HepG2 (cell line): ENCODE measurements around the gene IFT43. TPM values are rescaled to one million over a fixed set of nuclear protein-coding genes. Genes with fewer than 3 reads are reported as not detected.

Experiments used
- AGO2 ChIP-seq: fragments of 200-400 bp; formaldehyde crosslinking; optimal IDR thresholded peaks from 2 replicates; pipeline ENCODE3; 2017; ENCODE audit warnings: mild to moderate bottlenecking, low read depth, low read length, moderate library complexity
- ESRRA ChIP-seq: sonication (generic); formaldehyde crosslinking; IDR thresholded peaks from 2 replicates; pipeline ENCODE4 v1.5.1; 2020; ENCODE audit warnings: mild to moderate bottlenecking, low read depth, missing genetic modification reagents
- EZH2 ChIP-seq: conservative IDR thresholded peaks from 2 replicates; pipeline ENCODE4 v1.6.1; 2012; ENCODE audit warnings: mild to moderate bottlenecking, low read depth, low read length, moderate library complexity
- GABPA ChIP-seq, 2 experiments: IDR thresholded peaks; 2 replicates each; pipeline ENCODE4 v1.6.1; 2011 to 2016; ENCODE audit warnings: low read depth in 2 of 2, low read length in 1 of 2, missing biosample characterization in 1 of 2, missing genetic modification characterization in 1 of 2
- IKZF1 ChIP-seq: fragments of 450-650 bp; IDR thresholded peaks from 2 replicates; pipeline ENCODE4 v1.7.1; 2016
- MED1 ChIP-seq: sonication (generic); formaldehyde crosslinking; IDR thresholded peaks from 2 replicates; pipeline ENCODE4 v1.4.0; 2020; ENCODE audit warnings: missing genetic modification reagents
- MIXL1 ChIP-seq: IDR thresholded peaks from 2 replicates; pipeline ENCODE4 v1.6.1; 2016
- NBN ChIP-seq: fragments of 450-650 bp; conservative IDR thresholded peaks from 2 replicates; pipeline ENCODE4 v1.6.1; 2017
- NFE2L2 ChIP-seq: fragments of 150-350 bp; IDR thresholded peaks from 2 replicates; pipeline ENCODE4 v1.6.1; 2014; ENCODE audit warnings: low read length
- RARA ChIP-seq: IDR thresholded peaks from 2 replicates; pipeline ENCODE4 v1.6.1; 2016; ENCODE audit warnings: missing genetic modification reagents, missing compliant biosample characterization
- RXRB ChIP-seq: IDR thresholded peaks from 2 replicates; pipeline ENCODE4 v1.6.1; 2016; ENCODE audit warnings: borderline replicate concordance, missing genetic modification reagents, missing compliant biosample characterization
- SAP130 ChIP-seq: IDR thresholded peaks from 2 replicates; pipeline ENCODE4 v1.6.1; 2016; ENCODE audit warnings: low read depth
- SOX13 ChIP-seq, 3 experiments: fragments of 450-650 bp in 1 of 3; sonication (generic) in 1 of 3; formaldehyde crosslinking in 1 of 3; IDR thresholded peaks in 2 of 3; conservative IDR thresholded peaks in 1 of 3; 2 replicates each; pipeline versions ENCODE4 v1.5.0 to v1.6.1; 2016 to 2020; ENCODE audit warnings: antibody characterized with exemption in 1 of 3, mild to moderate bottlenecking in 1 of 3, missing compliant biosample characterization in 1 of 3, missing genetic modification reagents in 1 of 3, moderate library complexity in 1 of 3
- TSC22D2 ChIP-seq: sonication (generic); formaldehyde crosslinking; IDR thresholded peaks from 2 replicates; pipeline ENCODE4 v1.5.1; 2020; ENCODE audit warnings: missing genetic modification reagents, mild to moderate bottlenecking, borderline replicate concordance
- ZMAT3 ChIP-seq: sonication (generic); formaldehyde crosslinking; conservative IDR thresholded peaks from 2 replicates; pipeline ENCODE4 v1.7.0; 2021; ENCODE audit warnings: missing genetic modification reagents
- ZNF292 ChIP-seq: sonication (generic); formaldehyde crosslinking; IDR thresholded peaks from 2 replicates; pipeline ENCODE4 v1.8.1; 2022; ENCODE audit warnings: mild to moderate bottlenecking, low read depth, missing genetic modification reagents, borderline replicate concordance
- ZNF33A ChIP-seq: sonication (generic); formaldehyde crosslinking; IDR thresholded peaks from 2 replicates; pipeline ENCODE4 v1.5.1; 2020; ENCODE audit warnings: missing genetic modification reagents, mild to moderate bottlenecking, moderate library complexity, borderline replicate concordance
- ZNF577 ChIP-seq: sonication (generic); formaldehyde crosslinking; IDR thresholded peaks from 2 replicates; pipeline ENCODE4 v1.4.0; 2020; ENCODE audit warnings: mild to moderate bottlenecking, low read depth, missing genetic modification reagents, borderline replicate concordance
- ZNF619 ChIP-seq: sonication (generic); formaldehyde crosslinking; IDR thresholded peaks from 2 replicates; pipeline ENCODE4 v1.4.0; 2020; ENCODE audit warnings: mild to moderate bottlenecking, missing genetic modification reagents
- ZNF652 ChIP-seq: IDR thresholded peaks from 2 replicates; pipeline ENCODE4 v1.6.1; 2016; ENCODE audit warnings: low read depth, borderline replicate concordance
- ZNF83 ChIP-seq: sonication (generic); formaldehyde crosslinking; IDR thresholded peaks from 2 replicates; pipeline ENCODE4 v1.4.0; 2020; ENCODE audit warnings: missing genetic modification reagents, mild to moderate bottlenecking, borderline replicate concordance
- polyA plus RNA-seq, 8 experiments: library from polyadenylated mRNA; depleted of rRNA in 3 of 8; stranded (reverse) in 7 of 8; unstranded in 1 of 8; fragments of >200 nt; fragmentation: Illumina TruSeq in 4 of 8; extraction: Trizol in 4 of 8; gene quantifications; 2 replicates each; pipeline versions ENCODE4 v1.2.1 to v1.2.3, GENCODE V29; 2011 to 2016; ENCODE audit warnings: low read depth in 4 of 8, missing spikeins in 1 of 8, mixed read lengths in 1 of 8; ENCODE audit not compliant: insufficient read depth in 1 of 8
- total RNA-seq, 5 experiments: library from RNA; depleted of rRNA; stranded (reverse); fragments of >200 nt; fragmentation: Illumina TruSeq; extraction: Trizol; gene quantifications; 2 replicates each; pipeline ENCODE4 v1.2.3, GENCODE V29; 2016; ENCODE audit warnings: low read depth in 1 of 5
- TF ChIP-seq, protein P1 (sequence below): sonication (generic); formaldehyde crosslinking; IDR thresholded peaks from 2 replicates; pipeline ENCODE4 v1.8.1; 2023; ENCODE audit warnings: mild to moderate bottlenecking, inconsistent platforms, moderate library complexity, missing genetic modification reagents, borderline replicate concordance
- TF ChIP-seq, protein P2 (sequence below): sonication (generic); formaldehyde crosslinking; conservative IDR thresholded peaks from 2 replicates; pipeline ENCODE4 v1.4.0; 2020; ENCODE audit warnings: mild to moderate bottlenecking, missing genetic modification reagents, moderate library complexity
- TF ChIP-seq, protein P3 (sequence below): sonication (generic); formaldehyde crosslinking; IDR thresholded peaks from 2 replicates; pipeline ENCODE4 v1.5.0; 2020; ENCODE audit warnings: mild to moderate bottlenecking, missing genetic modification reagents

Gene IFT43
- total and polyA plus RNA-seq, 2 of the 13 experiments (the other 11 are each of a cell fraction or from before 2014, with no cell fraction given): 0.15 to 0.55 TPM

DNA sequence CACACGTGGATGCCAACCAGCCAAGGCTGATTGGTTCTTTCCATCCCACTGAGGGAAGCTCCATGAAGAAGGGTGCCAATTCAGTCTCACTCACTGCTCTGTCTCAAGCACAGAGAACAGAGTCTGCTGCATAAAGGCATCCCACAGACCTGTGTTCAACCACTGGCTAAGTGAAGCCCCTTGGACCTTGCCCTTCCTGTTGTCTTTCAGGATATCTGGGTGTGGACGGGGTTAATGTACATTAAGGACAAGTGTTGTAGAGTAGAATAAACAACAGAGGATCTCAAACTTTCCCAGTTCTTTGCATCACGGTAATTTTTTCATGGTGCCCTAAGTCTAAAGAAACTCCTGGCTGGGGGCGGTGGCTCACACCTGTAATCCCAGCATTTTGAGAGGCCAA is 133.0 kb downstream of the IFT43 start (continued):
- TF ChIP-seq SAP130 (CRISPR knock-in tag) (peak; percentile 53), ZNF577 (CRISPR knock-in tag) (no peak), ZNF292 (peak; percentile 71; the same call in 1 of the 2 replicates), GABPA (IDR thresholded peaks at IDR 0.05; ENCODE audit: low read depth, low read length) (no peak), GABPA (CRISPR knock-in tag; IDR thresholded peaks at IDR 0.05; ENCODE audit: low read depth) (0 out of 2 replicates have a peak, but pooled peaks have one; percentile 28), ZMAT3 (CRISPR knock-in tag) (no peak), NFE2L2 (no peak), SOX13 (IDR thresholded peaks at IDR 0.05) (no peak), SOX13 (CRISPR knock-in tag; conservative IDR thresholded peaks at IDR 0.05 in 1 of 2, IDR thresholded peaks at IDR 0.05 in 1 of 2) (peak in 1 of 2 experiments; percentile 37; a peak in 1 of 4 replicates), MED1 (CRISPR knock-in tag) (peak; percentile 42; the same call in 1 of the 2 replicates), RXRB (peak; percentile 71; the same call in 1 of the 2 replicates), RARA (CRISPR knock-in tag) (peak; percentile 46; the same call in 1 of the 2 replicates), ZNF33A (CRISPR knock-in tag) (no peak), AGO2 (no peak), IKZF1 (no peak), ESRRA (CRISPR knock-in tag) (0 out of 2 replicates have a peak, but pooled peaks have one; percentile 36), ZNF83 (CRISPR knock-in tag) (no peak), MIXL1 (CRISPR knock-in tag) (peak; percentile 45; the same call in 1 of the 2 replicates), ZNF619 (CRISPR knock-in tag) (no peak), EZH2 (no peak), NBN (no peak), ZNF652 (CRISPR knock-in tag) (peak; percentile 92), TSC22D2 (CRISPR knock-in tag) (no peak)
- TF ChIP-seq, protein P1, sequence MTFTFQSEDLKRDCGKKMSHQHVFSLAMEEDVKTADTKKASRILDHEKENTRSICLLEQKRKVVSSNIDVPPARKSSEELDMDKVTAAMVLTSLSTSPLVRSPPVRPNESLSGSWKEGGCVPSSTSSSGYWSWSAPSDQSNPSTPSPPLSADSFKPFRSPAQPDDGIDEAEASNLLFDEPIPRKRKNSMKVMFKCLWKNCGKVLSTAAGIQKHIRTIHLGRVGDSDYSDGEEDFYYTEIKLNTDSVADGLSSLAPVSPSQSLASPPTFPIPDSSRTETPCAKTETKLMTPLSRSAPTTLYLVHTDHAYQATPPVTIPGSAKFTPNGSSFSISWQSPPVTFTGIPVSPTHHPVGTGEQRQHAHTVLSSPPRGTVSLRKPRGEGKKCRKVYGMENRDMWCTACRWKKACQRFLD: no peak
- TF ChIP-seq, protein P2, sequence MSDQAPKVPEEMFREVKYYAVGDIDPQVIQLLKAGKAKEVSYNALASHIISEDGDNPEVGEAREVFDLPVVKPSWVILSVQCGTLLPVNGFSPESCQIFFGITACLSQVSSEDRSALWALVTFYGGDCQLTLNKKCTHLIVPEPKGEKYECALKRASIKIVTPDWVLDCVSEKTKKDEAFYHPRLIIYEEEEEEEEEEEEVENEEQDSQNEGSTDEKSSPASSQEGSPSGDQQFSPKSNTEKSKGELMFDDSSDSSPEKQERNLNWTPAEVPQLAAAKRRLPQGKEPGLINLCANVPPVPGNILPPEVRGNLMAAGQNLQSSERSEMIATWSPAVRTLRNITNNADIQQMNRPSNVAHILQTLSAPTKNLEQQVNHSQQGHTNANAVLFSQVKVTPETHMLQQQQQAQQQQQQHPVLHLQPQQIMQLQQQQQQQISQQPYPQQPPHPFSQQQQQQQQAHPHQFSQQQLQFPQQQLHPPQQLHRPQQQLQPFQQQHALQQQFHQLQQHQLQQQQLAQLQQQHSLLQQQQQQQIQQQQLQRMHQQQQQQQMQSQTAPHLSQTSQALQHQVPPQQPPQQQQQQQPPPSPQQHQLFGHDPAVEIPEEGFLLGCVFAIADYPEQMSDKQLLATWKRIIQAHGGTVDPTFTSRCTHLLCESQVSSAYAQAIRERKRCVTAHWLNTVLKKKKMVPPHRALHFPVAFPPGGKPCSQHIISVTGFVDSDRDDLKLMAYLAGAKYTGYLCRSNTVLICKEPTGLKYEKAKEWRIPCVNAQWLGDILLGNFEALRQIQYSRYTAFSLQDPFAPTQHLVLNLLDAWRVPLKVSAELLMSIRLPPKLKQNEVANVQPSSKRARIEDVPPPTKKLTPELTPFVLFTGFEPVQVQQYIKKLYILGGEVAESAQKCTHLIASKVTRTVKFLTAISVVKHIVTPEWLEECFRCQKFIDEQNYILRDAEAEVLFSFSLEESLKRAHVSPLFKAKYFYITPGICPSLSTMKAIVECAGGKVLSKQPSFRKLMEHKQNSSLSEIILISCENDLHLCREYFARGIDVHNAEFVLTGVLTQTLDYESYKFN (CRISPR knock-in tag): peak; percentile 81
- TF ChIP-seq, protein P3, sequence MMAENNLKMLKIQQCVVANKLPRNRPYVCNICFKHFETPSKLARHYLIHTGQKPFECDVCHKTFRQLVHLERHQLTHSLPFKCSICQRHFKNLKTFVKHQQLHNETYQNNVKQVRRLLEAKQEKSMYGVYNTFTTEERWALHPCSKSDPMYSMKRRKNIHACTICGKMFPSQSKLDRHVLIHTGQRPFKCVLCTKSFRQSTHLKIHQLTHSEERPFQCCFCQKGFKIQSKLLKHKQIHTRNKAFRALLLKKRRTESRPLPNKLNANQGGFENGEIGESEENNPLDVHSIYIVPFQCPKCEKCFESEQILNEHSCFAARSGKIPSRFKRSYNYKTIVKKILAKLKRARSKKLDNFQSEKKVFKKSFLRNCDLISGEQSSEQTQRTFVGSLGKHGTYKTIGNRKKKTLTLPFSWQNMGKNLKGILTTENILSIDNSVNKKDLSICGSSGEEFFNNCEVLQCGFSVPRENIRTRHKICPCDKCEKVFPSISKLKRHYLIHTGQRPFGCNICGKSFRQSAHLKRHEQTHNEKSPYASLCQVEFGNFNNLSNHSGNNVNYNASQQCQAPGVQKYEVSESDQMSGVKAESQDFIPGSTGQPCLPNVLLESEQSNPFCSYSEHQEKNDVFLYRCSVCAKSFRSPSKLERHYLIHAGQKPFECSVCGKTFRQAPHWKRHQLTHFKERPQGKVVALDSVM (CRISPR knock-in tag): peak; percentile 12; the same call in 1 of the 2 replicates
